ENCODE measurements around the gene AVL9.

The AVL9 gene

GRCh38 chr7:32533276-32534029, 38.2 kb downstream of the AVL9 start:
- DNase-seq (ENCODE audit: low read depth in 2 of 2): no peak

GRCh38 chr7:32535162-32535702, 39.9 kb downstream of the AVL9 start:
- DNase-seq (ENCODE audit: low read depth in 2 of 2): no peak

- no peak for DNase-seq (ENCODE audit: low read depth in 2 of 2)
Observed at GRCh38 chr7:32536016-32536415, 40.7 kb downstream of the AVL9 start.

- DNase-seq (ENCODE audit: low read depth in 2 of 2): no peak
Observed at GRCh38 chr7:32536585-32536984, 41.3 kb downstream of the AVL9 start.

- no peak for DNase-seq (ENCODE audit: low read depth in 2 of 2)
Observed at GRCh38 chr7:32537760-32538159, 42.5 kb downstream of the AVL9 start.

GRCh38 chr7:32539366-32539765, 44.1 kb downstream of the AVL9 start:
- no peak for DNase-seq (ENCODE audit: low read depth in 2 of 2)

GRCh38 chr7:32539919-32540531, 44.7 kb downstream of the AVL9 start:
- DNase-seq (ENCODE audit: low read depth in 2 of 2): no peak

- no peak for DNase-seq (ENCODE audit: low read depth in 2 of 2)
Observed at GRCh38 chr7:32542595-32542994, 47.3 kb downstream of the AVL9 start.

GRCh38 chr7:32559480-32559879, 64.2 kb downstream of the AVL9 start:
- no peak for DNase-seq (ENCODE audit: low read depth in 2 of 2)

GRCh38 chr7:32560075-32560474, 64.8 kb downstream of the AVL9 start:
- DNase-seq (ENCODE audit: low read depth in 2 of 2): no peak

- no peak for DNase-seq (ENCODE audit: low read depth in 2 of 2)
Observed at GRCh38 chr7:32561613-32562012, 66.3 kb downstream of the AVL9 start.

- DNase-seq (ENCODE audit: low read depth in 2 of 2): no peak
Observed at GRCh38 chr7:32564542-32564941, 69.3 kb downstream of the AVL9 start.

- DNase-seq (ENCODE audit: low read depth in 2 of 2): no peak
Observed at GRCh38 chr7:32569388-32570289, 74.3 kb downstream of the AVL9 start.

GRCh38 chr7:32573110-32573687, 77.9 kb downstream of the AVL9 start:
- no peak for DNase-seq (ENCODE audit: low read depth in 2 of 2)

- DNase-seq (ENCODE audit: low read depth in 2 of 2): no peak
Observed at GRCh38 chr7:32574626-32575025, 79.3 kb downstream of the AVL9 start.

- no peak for DNase-seq (ENCODE audit: low read depth in 2 of 2)
Observed at GRCh38 chr7:32577421-32577820, 82.1 kb downstream of the AVL9 start.

GRCh38 chr7:32579776-32580175, 84.5 kb downstream of the AVL9 start:
- no peak for DNase-seq (ENCODE audit: low read depth in 2 of 2)

- DNase-seq (ENCODE audit: low read depth in 2 of 2): no peak
Observed at GRCh38 chr7:32580646-32581045, 85.4 kb downstream of the AVL9 start.

- DNase-seq (ENCODE audit: low read depth in 2 of 2): no peak
Observed at GRCh38 chr7:32582036-32582435, 86.7 kb downstream of the AVL9 start.

- no peak for DNase-seq (ENCODE audit: low read depth in 2 of 2)
Observed at GRCh38 chr7:32583791-32584190, 88.5 kb downstream of the AVL9 start.

- no peak for DNase-seq (ENCODE audit: low read depth in 2 of 2)
Observed at GRCh38 chr7:32586291-32587221, 91.3 kb downstream of the AVL9 start.
